GM19463 (cell line): ENCODE data around the gene ZFHX3.
"Not testable (repeated sequence)": the region's sequence is repeated elsewhere in the genome, so short reads cannot be mapped to it uniquely, and the experiment has no call there.

Source experiments
- ATAC-seq: cut with Tn5 transposase; IDR thresholded peaks from one replicate; pipeline ENCODE4 v1.9.1; 2021; ENCODE audit warnings: mild to moderate bottlenecking, moderate library complexity; ENCODE audit not compliant: unreplicated experiment

The ZFHX3 gene

DNA sequence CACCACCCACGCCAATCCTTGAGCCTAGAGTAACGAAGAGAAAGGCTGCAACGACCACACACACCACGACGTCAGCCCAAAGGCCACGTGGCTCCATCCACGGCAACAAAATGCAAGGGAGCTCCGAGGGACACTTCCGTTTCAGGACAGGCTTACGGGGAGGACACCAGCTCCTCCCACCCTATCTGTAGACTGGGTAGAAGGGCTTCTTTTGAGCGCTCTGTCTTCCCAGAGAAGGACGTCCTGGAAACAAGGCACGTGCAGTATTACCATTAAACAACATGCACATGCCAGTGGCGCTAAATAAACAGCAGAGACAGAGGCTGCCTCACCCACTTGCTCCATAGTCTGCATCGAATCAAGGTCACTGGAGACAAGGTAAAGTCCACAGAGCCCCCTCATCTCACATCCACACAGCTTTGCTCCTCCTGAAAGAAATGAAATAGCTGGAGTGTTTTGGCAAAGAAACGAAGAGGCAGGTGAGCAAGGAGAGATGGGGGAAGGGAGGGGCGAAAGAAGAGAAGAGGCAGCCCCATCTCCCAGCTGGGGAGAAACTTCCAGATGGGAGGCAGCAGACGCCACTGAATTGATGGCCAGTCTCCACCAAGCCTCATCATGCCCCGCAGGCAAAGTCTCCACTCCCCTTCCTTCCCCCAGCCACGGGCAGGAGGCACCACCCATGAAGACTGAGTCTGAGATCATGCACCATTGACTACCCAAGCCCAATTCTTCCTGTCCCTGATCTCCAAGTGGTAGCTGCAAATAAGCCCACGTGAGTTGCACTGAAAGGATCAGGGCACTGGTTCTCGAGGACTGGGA lies 24.0 kb downstream of the ZFHX3 start:
- ATAC-seq: no peak

DNA sequence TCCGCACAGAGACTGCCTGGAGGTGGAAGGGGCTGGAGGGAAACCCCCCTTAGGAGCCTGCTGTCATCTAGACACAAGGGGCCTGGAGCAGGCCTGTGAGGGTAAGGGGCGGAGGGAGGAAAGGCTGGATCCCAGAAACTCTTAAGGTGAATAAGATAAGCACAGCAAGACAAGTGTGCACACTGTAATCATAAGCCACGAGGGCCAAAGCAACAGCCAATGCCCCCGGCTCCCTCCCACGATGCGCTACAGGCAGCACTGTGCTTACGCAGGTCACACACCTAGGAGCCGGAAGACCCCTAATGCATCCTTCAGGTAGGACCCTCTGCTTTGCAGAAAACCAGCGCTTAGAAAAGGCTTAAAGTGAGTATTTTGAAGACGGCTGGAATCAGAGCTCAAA lies 24.6 kb downstream of the ZFHX3 start:
- no peak for ATAC-seq

DNA sequence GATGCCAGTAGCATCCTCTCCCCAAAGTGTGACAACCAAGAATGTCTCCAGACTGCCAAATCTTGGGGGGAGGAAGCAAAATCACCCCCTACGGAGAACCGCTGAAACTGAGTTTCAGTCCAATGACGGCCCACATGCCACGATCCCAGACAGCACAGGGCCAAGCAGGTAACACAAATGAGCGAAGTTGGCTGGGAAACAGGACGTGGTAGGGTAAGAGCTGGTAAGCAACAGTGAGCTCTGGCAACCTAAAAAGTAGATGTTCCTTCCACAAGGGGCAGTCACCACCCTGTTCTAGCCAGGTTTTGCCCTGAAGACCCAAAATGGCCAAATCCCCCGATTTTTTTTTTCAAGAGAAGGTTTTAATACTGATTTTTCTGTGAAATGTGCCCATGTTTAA lies 25.4 kb downstream of the ZFHX3 start:
- no peak for ATAC-seq

DNA sequence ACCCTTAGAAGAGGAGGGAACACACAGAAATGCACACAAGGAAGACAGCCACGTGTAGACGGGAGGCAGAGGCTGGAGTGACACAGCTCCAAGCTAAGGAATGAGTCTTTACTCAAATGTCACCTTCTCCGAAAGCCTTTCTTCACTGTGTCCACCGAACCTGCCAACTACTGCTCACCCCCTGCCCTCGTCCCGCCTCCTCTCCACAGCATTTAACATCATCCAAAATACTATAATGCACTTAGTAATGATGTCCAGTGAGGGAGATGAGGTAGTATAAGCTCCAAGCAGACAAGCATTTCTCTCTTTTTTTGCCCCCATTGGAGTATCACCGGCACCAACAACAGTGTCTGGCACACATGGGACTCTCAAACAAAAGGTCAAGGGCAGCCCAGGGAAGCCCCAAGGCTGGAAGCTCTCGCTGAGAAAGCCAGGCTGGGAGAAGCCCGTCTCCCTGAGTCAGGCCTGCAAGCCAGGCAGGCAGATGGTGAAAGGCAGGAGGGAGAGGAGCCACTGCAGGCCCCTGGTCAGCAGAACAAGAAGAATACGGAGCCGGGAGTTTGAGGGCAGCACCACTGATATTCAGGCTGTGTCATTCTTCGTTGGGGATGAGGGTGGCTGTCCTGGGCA lies 25.9 kb downstream of the ZFHX3 start:
- ATAC-seq: no peak

DNA sequence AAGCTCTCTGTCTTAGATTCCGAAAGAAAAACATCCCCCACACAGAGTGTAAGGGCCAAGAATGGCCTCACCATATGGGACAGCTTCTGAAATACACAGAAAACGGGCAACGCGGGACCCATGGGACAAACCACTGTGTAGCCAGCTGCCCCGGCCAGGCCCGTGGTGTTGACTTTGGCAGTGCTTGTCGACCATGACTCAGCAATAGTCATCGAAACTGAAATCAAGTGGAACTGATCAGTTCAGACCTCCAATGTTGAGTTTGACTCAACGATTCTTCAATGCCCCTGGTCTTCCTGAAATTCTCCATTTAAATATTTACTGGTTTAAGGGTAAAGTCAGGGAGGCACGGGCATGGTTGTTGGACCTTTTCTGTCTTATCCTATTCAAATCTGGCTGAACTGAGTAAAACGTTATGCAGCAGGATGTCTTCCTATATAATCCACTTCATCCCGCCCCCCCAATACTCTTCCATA lies 27.5 kb downstream of the ZFHX3 start:
- ATAC-seq: no peak

DNA sequence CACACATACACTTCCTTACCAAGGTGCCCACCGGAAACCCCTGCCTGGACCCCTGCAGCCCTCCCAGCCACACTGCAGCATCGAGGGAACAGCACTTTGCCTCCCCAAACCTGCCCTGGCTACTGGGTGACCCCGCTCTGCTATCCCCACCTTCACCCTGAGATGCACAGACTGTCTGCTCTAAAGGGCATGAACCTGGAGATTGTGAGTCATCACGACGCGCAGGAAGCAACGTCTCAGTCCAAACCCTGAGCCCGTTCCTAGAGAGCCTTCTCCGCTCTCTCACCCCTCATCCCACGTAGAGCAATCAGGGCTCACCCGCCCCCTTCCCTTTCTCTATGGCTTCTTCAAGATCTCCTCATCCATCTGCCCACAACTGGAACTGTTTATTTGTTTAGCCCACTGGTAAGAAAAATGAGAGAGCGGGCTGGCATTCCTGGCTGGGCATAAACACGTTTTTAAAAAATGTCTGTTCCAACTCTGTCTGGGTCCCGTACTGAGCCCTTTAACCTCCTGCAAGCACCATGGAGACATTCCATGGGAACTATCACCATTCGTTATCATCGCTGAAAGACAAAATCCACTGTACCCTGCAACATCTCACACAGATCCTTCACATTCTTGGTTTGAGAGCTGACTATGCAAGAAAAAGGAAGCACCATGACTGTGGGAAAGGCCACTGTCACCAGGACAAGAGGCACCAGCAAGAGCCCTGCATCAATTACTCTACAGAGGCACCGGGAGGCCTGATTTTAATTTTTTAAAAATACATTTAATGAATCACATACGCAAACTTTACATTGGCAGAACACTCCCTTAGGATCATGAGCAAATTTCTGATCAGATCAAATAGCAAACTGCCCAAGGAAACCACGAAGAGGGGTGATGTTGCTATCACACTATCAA lies 28.2 kb downstream of the ZFHX3 start:
- ATAC-seq: no peak

DNA sequence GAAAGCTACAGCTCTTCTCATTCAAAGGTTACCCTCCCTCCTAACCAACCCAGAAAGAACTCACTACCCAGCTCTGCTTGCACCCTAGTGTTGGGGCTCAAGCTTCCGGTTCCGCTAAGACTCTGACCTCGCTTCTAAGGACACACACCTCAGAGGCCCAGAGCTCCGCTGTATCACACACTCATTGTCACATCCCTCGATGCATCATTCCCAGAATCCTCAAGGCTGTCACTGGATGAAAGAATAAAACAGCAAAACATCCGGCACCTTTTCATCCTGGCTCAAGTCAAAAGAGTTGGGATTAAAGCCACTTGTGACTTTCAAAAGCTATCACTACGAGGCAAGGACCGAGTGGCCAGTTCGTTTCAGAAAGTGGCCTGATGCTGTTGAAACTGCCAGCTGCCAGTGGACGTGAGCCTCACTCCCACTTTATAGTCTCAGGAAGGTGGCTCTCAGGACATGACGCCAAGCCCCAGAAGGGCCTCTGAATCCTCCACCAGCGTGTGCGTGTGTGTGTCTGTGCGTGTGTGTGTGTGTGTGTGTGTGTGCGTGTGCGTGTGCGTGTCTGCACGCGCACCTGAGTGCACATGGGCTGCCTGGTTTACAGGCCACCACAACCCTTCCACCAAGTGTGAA lies 29.0 kb downstream of the ZFHX3 start:
- ATAC-seq: no peak

DNA sequence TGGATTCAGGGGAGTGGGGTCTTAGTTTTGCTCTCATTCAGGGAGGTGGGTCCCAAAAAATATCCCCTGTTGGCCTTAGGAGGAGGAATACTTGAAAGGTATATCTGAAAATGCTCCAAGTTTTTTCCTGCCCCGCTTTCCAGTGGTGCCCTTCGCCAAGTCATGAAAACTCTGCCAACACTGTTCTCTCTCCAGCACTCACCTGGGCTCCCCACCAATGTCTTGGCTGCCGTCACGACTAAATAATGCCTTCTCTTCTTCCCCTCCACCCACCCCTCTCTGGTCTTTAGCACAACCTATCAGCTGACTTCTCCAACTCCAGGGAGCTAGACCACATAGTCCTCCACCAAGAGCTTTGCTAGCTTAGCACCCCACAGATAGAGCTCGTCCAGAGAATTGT lies 30.6 kb downstream of the ZFHX3 start:
- ATAC-seq: no peak

DNA sequence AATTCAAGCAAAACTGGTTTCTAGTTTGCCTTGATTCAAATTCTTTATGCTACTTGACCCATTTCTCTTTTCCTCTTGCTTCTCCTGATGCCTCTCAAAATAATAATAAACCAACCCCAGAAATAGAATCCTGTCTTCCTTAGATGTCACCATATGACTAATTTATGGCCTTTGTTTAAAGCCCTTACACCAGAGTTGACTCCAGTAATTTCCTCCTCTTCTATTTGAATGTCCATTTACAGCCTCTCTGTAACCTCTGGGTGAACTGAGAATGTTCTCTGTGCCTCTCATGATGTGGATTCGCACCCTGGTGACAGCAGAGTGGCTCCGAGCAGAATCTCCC lies 31.5 kb downstream of the ZFHX3 start:
- ATAC-seq: no peak

DNA sequence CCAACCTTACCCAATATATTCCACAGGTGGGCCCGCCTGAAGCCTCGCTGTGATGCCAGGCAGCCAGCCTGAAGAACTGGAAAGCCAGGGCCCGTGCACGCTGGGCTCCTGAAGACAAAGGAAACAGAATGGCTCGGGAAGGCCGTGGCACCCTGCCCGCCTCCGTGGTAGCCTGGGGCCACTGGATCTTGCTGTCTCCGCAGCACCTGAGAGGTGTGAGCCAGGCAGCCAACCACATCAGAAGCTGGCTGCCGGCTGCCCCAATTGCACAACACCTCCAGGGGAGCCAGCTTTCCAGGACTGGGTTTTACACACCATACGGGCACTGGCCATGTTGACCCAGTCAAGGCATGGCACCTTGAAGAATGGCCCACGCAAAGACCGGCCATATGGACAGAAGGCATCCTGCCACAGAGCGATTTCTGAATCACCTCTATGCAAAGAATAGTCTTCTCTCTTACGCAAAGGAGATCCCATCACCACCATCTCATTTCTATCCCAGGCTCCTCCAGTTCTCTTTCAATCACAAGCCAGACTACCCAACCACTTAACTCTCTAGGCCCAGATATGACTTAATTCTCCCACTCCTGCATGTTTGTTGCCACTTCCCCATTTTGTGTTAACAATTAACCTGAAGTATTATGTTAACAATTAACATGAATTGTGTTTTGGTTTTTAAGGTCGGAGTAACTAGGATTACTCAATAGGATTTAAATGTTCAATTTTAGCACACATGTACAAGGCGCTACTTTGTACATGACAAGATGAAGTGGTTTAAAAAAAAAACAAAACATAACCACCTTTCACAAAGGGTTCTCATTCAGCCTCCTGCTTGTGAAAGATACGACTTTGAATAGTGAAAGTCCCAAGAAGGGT lies 32.1 kb downstream of the ZFHX3 start:
- ATAC-seq: peak; percentile 76

DNA sequence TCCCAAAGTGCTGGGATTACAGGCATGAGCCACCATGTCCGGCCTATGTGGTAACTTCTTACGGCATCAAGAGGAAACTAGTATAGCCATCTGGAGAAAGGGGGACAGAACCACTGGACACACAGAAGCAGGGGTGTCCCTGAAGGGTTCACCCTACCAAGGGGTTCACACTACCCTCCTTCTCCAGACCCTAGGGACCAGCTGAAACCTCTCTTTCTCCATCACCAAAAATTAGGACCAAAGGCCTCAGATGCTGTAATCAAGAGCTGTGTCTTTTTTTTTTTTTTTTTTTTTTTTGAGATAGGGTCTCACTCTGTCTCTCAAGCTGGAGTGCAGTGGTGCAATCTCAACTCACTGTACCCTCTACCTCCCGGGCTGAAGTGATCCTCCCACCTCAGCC lies 33.2 kb downstream of the ZFHX3 start:
- ATAC-seq: no peak

DNA sequence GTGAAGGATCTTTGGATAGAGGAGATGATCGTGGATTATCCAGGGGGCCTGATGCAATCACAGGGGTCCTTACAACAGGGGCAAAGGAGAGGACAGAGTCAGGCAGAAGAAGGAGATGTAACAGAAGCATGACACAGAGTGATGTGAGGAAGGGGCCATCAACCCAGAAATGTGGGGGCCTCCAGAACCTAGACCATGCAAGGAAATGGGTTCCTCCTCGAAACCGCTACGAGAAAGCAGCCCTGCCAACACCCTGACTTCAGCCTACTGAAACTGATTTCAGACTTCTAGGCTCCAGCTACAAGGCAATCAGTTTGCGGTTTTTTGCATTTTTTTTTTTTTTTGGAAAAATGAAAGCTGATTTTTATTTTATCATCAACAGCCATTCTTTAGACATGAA lies 34.0 kb downstream of the ZFHX3 start:
- no peak for ATAC-seq

DNA sequence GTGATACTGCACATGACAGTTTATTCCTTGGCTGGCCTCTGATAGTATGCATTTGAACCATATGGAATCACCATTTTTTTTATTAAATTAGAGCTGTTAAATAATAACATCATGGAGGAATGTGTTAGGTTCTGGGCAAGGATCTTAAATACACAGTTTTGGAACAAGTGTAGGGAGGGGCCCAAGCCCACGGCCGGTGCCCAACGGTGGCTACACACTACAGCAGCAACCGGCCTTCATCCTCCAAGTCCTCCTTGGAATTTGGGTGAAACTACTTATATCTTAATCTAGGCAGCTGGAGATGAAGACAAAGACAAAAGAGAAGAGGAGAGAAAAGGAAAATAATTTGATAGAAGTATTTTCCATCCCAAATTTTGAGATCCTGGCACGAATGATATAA lies 35.6 kb downstream of the ZFHX3 start:
- ATAC-seq: no peak

DNA sequence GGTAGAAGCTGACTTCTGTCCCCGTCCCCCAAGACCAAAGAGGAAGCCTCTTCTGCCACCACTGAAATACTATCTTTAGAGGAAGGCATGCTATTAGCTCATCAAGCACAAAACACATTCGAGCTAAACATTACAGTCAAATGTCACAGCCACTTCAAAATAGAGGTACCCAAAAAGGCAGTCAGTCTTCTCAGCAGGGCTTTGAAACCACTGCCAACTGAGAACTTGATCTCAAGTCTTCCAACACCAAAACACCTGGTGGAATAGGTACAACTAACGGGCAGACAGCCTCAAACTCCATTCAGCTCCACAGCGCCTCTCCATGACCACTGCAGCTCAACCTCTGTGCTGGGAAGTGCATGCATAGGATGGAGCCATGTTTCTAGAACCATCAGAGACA lies 36.0 kb downstream of the ZFHX3 start:
- no peak for ATAC-seq

DNA sequence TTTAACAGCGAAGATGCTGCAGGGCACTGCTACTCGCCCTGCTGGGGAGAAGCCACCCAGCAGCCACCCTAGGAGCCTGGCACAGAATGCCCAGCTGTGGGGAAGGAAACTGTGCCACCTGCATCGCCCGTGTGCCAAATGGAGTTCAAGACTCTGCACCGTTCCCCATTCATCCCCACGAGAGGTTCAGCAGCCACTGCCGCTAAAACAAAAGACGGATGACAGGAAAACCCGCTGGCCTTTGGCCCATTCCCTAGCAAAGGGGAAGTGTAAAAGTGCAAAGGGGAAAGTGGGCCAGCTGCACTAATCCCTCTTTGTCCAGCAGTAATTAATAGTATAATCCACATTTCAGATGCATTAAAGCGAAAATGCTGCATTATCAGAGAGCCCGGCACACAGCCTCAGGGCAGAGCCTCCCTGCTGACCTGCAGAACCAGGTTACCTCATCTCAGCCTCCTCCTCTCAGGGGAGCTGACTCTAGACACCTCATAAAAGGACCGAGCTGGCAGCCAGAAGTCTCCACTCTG lies 37.7 kb downstream of the ZFHX3 start:
- no peak for ATAC-seq

DNA sequence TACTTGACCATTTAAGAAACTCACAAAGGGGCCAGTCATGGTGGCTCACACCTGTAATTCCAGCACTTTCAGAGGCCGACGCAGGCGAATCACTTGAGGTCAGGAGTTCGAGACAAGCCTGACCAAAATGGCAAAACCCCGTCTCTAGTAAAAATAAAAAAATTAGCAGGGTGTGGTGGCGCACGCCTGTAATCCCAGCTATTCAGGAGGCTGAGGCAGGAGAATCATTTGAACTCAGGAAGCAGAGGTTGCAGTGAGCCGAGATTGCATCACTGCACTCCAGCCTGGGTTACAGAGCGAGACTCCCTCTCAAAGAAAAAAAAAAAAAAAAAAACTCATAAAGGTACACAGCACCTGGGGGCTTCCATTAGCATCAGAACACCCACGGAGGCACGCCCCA lies 38.2 kb downstream of the ZFHX3 start:
- ATAC-seq: not testable (repeated sequence)

DNA sequence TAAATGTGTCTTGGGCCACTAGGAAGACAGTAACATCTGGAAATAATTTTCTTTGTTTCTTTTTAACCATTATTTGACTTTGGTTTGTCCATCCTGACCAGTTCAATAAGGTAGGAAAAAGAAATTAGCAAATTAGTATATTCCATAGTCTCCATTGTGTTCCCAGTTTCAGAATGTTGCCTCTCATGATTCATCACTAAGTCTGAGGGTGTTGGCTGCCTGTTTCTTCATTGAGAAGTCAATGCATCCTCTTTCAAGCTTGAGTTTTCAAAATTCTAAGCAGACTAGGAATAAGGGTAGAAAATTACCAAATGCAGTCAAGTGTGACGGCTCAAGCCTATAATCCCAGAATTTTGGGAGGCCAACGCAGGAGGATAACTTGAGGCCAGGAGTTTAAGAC lies 41.9 kb downstream of the ZFHX3 start:
- ATAC-seq: no peak

DNA sequence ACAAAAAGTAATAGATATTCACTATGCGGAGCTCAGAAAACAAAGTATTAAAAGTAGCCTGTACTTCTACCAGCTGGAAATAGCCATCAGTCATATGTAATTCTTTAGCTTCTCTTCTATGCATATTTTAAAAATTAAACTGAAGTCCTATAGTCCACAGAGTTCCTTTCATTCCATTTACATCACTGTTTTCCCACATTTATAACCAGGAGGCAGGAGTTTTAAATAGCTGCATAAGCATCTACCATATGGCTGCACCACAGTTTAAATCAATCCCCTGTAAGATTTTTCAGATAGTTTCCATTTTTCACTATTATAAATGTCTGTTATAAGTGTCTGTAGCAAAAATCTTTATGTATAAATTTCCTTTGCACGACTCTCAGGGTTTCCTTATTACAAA lies 45.1 kb downstream of the ZFHX3 start:
- ATAC-seq: no peak

DNA sequence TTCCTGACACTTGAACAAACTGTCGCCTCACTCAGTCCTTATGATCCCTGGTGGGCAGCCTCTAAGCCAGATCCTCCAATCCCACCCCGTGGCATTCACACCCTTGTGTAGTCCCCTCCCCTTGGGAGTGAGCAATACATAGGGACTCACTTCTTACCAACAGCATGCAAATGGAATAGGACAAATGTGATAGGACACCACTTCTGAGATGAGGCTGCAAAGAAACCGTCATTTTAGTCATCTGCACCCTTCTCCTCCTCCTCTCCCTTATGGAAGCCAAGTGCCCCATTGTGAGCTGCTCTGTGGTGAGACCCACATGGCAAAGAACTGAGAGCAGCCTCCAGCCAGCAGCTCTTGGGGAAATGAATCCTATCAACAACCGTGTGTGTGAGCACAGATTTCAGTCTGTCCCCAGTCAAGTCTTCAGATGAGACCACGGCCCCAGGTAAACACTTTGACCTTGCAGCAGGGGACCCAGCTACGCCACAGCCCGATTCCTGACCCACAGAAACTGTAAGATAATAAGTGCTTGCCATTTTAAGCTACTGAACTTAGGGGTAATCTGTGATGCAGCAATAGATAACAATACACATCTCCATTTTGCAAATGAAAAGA lies 46.9 kb downstream of the ZFHX3 start:
- no peak for ATAC-seq
